Right cardiac atrium (tissue), 5 donors: ENCODE data around the gene NELL1. TPM values are rescaled to one million over a fixed set of nuclear protein-coding genes. Genes with fewer than 3 reads are reported as not detected.
A peak's percentile ranks its signal among the peaks of the same experiment; 100 is the strongest.

Experiments
- ATAC-seq, 2 donors: fragments of 200-7000 bp; cut with Tn5 transposase; one replicate each; pipeline versions ENCODE4 v1.8.0 to v1.9.1; 2020; ENCODE audit warnings: moderate library complexity in 2 of 2, mild to moderate bottlenecking in 1 of 2
- DNase-seq, 3 donors: peaks; one replicate each; pipeline ENCODE4 v3.0.0-alpha.2; 2020
- H3K27ac ChIP-seq: one replicate; pipeline ENCODE4 v1.5.1; 2013; ENCODE audit warnings: mild to moderate bottlenecking, low read length, control low read depth, moderate library complexity
- H3K27me3 ChIP-seq: one replicate; pipeline ENCODE4 v1.6.1; 2013; ENCODE audit not compliant: control insufficient read depth, insufficient read depth
- H3K4me1 ChIP-seq: one replicate; pipeline ENCODE4 v1.6.1; 2013; ENCODE audit warnings: low read length; ENCODE audit not compliant: control insufficient read depth, insufficient read depth
- H3K4me3 ChIP-seq: one replicate; pipeline ENCODE4 v1.5.1; 2013; ENCODE audit warnings: low read length, control low read depth
- H3K9me3 ChIP-seq: one replicate; pipeline ENCODE4 v1.6.1; 2013; ENCODE audit warnings: low read length; ENCODE audit not compliant: control insufficient read depth
- WGBS: extraction: QIAGEN DNeasy Blood & Tissue Kit; methylation state at CpG from one replicate; pipeline ENCODE4 v1.1.7; 2013; 5-methylcytosine and 5-hydroxymethylcytosine counted together
- intact Hi-C, 4 donors: fragments of 100-400 bp; cut with DNase I; formaldehyde crosslinking; loops; one replicate each; pipeline versions ENCODE4 v1.11.0 to v1.14.0; 2022 to 2023
- polyA plus RNA-seq: library from polyadenylated mRNA; stranded (reverse); fragments of 200-250 nt; gene quantifications from one replicate; pipeline ENCODE4 v1.2.3, GENCODE V29; 2013
- total RNA-seq, 4 donors: library from RNA; stranded (reverse); fragmentation: NEBNext Ultra II Directional; extraction: Animal tissue kit (Norgen Biotek cat#: 25700); gene quantifications; one replicate each; pipeline ENCODE4 v1.2.1, GENCODE V29; 2021
- donor health status: healthy with polysubstance abuse.
- donor health status: DM: no; HTN: yes; CAD: no.
- donor health status: DM: no; HTN: no; CAD: no.
- donor health status: DM: no; HTN: yes; CAD: no; lungs with severe emphysema.
- donor health status: DM: yes; HTN: yes; CAD: no.

Gene NELL1
- total and polyA plus RNA-seq, 5 donors = 0.09 to 0.22 TPM; not detected in 3

GRCh38 chr11:21056644-21057043, 387.3 kb downstream of the NELL1 start:
- intact Hi-C loops = no loop called here
- H3K27me3 ChIP-seq = no peaks in the 10 kb centered on the region
- no peak overlapping the region for H3K4me3 ChIP-seq
- DNase-seq = no peak
- H3K4me1 ChIP-seq = no peaks in the 10 kb centered on the region
- no peaks in the 10 kb centered on the region for H3K9me3 ChIP-seq
- ATAC-seq = no peak
- no peak overlapping the region for H3K27ac ChIP-seq

GRCh38 chr11:21059879-21060278, 390.5 kb downstream of the NELL1 start:
- H3K27ac ChIP-seq = no peak overlapping the region
- no peaks in the 10 kb centered on the region for H3K4me1 ChIP-seq
- DNase-seq (no peak), ATAC-seq (no peak)
- no peaks in the 10 kb centered on the region for H3K27me3 ChIP-seq
- no peak overlapping the region for H3K4me3 ChIP-seq
- H3K9me3 ChIP-seq = no peaks in the 10 kb centered on the region
- intact Hi-C loops = no loop called here
- 75% methylated on average over 2 of the region's 2 CpGs for WGBS

DNA sequence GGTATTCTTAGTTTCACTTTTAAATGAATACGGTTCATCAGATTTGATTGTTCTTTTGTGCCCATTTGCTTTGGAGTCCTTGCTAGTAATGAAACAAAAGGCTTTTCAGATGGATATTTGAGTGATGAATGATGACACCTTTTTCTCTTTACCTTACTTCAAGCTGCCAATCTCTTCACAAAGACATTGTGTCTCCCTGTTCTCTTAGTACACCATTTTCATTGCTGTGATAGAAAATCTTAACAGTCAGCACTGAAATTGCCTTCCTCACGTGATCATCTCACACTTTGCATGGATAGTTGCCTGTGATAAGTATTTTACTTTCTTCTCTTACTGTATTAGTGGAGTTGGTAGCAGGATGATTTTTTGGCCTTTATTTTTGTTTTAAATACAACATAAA, 396.6 kb downstream of the NELL1 start:
- H3K4me3 ChIP-seq = no peak overlapping the region
- intact Hi-C loops = no loop called here

DNA sequence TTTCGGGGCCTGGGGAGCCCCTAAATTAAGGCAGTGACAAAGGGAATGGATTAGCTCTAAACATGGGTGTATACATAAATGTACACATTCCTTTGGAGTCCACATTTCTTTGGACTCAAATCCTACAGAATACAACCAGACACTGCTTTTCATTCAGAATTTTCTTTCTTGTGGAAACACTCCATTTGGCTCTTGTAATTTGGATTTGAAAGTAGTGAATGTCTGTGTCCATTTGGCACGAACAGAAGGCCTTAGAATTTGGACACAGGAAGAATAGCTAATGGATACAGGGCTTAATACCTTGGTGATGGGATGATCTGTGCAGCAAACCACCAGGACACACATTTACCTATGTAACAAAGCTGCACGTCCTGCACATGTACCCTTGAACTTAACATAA, 399.5 kb downstream of the NELL1 start:
- no peaks in the 10 kb centered on the region for H3K9me3 ChIP-seq

More for the DNA sequence above, 396.6 kb downstream of the NELL1 start:
- DNase-seq (no peak), ATAC-seq (no peak)
- WGBS = 48% methylated on average over 2 of the region's 2 CpGs
- Histone ChIP-seq H3K27me3 (no peaks in the 10 kb centered on the region), H3K27ac (no peak overlapping the region), H3K9me3 (no peaks in the 10 kb centered on the region), H3K4me1 (no peaks in the 10 kb centered on the region)

GRCh38 chr11:21069909-21070308, 400.5 kb downstream of the NELL1 start:
- DNase-seq (no peak), ATAC-seq (no peak)
- Histone ChIP-seq H3K27ac (no peak overlapping the region), H3K4me3 (no peak overlapping the region), H3K9me3 (no peaks in the 10 kb centered on the region), H3K27me3 (no peaks in the 10 kb centered on the region), H3K4me1 (no peaks in the 10 kb centered on the region)
- intact Hi-C loops = no loop called here
- 43% methylated on average over 5 of the region's 5 CpGs for WGBS

More for the DNA sequence above, 399.5 kb downstream of the NELL1 start:
- no peak overlapping the region for H3K27ac ChIP-seq
- ATAC-seq (no peak), DNase-seq (no peak)
- no peaks in the 10 kb centered on the region for H3K4me1 ChIP-seq
- H3K4me3 ChIP-seq = no peak overlapping the region
- intact Hi-C loops = no loop called here
- H3K27me3 ChIP-seq = no peaks in the 10 kb centered on the region
- WGBS = 63% methylated on average over 3 of the region's 3 CpGs

DNA sequence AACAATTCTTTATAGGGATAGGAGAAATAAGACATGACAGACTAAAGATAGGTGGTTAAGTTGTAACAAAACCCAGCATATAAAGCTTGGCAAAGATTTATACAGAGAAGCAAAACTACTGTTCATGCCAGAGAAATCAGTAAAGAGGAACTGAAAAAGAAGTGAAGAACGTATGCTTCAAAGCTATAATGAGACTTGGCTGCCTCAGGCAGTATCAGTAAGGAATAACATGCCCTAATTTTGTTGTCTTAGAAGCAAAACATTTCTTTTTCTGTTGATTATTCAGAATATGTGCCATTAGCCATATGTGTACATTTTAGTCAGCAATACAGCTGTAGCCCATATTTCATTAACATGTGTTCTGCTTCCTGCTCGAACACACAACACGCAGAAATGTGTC, 403.2 kb downstream of the NELL1 start:
- DNase-seq (no peak), ATAC-seq (no peak)
- Histone ChIP-seq H3K9me3 (no peaks in the 10 kb centered on the region), H3K27me3 (no peaks in the 10 kb centered on the region), H3K27ac (no peak overlapping the region), H3K4me3 (no peak overlapping the region), H3K4me1 (no peaks in the 10 kb centered on the region)
- WGBS = 68% methylated on average over 3 of the region's 3 CpGs
- intact Hi-C loops = no loop called here

- no peaks in the 10 kb centered on the region for H3K27me3 ChIP-seq
- WGBS = 91% methylated on average over 3 of the region's 3 CpGs
- H3K27ac ChIP-seq = no peak overlapping the region
- intact Hi-C loops = no loop called here
- no peaks in the 10 kb centered on the region for H3K9me3 ChIP-seq
- DNase-seq (no peak), ATAC-seq (no peak)
- no peak overlapping the region for H3K4me3 ChIP-seq
- no peaks in the 10 kb centered on the region for H3K4me1 ChIP-seq
Observed at GRCh38 chr11:21082853-21083252, 413.5 kb downstream of the NELL1 start.

GRCh38 chr11:21088930-21089329, 419.5 kb downstream of the NELL1 start:
- Histone ChIP-seq H3K27ac (no peak overlapping the region), H3K27me3 (no peaks in the 10 kb centered on the region), H3K4me1 (no peaks in the 10 kb centered on the region), H3K9me3 (no peaks in the 10 kb centered on the region), H3K4me3 (no peak overlapping the region)
- intact Hi-C loops = no loop called here
- ATAC-seq = no peak
- DNase-seq = no peak

GRCh38 chr11:21104641-21105040, 435.3 kb downstream of the NELL1 start:
- Histone ChIP-seq H3K9me3 (no peaks in the 10 kb centered on the region), H3K27ac (no peak overlapping the region), H3K4me3 (no peak overlapping the region), H3K4me1 (no peaks in the 10 kb centered on the region), H3K27me3 (no peaks in the 10 kb centered on the region)
- no peak for ATAC-seq
- WGBS = 92% methylated on average over 2 of the region's 2 CpGs
- DNase-seq = no peak
- intact Hi-C loops = no loop called here

DNA sequence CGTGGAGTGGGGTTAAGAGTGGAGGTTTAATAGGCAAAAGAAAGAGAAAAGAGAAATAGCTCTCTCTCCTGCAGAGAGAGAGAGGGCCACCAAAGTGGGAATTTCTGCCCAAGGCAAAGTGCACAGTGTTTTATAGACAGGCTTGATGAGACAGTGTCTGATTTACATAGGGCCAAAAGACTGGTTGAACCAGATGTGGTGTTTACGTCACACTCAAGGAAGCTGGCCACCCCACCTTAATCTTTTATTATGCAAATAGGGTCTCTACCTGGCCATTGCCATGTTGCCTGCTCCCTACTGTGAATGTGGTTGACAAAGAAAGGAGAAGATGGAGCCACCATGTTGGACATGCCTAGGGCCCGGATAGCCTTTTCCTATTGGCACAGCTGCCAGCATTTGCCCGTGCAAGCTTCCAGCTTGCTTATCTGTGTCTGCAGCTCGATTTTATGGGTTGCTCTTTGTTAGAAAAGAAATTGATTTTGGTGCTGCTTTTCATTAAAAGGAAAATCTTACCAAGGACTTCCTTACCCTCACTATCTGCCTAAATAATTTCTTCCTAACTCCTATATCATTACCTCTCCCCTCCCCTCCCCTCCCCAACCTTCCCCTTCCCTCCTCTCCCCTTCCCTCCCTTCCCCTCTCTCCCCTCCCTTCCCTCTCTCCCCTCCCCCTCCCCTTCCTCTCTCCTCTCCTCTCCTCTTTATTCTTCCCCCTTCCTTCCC, 436.0 kb downstream of the NELL1 start:
- WGBS = 56% methylated on average over 5 of the region's 5 CpGs
- intact Hi-C loops = no loop called here
- Histone ChIP-seq H3K27me3 (no peaks in the 10 kb centered on the region), H3K4me1 (no peaks in the 10 kb centered on the region), H3K27ac (no peak overlapping the region), H3K4me3 (no peak overlapping the region), H3K9me3 (no peaks in the 10 kb centered on the region)
- ATAC-seq (no peak), DNase-seq (no peak)

DNA sequence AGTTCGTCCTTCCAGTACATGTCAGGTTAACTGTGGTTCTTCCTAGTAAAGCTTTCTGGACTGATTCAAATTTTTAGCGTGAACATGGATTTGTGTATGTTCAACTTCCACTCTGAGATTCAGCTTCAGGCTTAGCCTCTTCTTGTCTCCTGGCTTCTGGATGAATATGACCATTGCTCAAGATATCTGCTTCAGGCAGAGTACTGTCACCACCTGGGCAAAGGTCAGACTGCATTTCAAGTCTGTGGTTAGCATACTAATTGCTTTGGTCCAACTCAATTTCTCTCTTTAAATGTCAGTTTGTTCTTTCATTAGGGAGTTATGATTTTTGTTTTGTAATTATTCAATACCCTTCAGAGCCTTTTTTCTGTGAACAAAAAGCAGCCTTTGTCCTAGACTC, 440.0 kb downstream of the NELL1 start:
- no peak for DNase-seq
- WGBS = 82% methylated on average over 2 of the region's 2 CpGs
- Histone ChIP-seq H3K4me1 (no peaks in the 10 kb centered on the region), H3K9me3 (no peaks in the 10 kb centered on the region), H3K27ac (no peak overlapping the region), H3K4me3 (no peak overlapping the region), H3K27me3 (no peaks in the 10 kb centered on the region)
- no peak for ATAC-seq
- intact Hi-C loops = no loop called here

DNA sequence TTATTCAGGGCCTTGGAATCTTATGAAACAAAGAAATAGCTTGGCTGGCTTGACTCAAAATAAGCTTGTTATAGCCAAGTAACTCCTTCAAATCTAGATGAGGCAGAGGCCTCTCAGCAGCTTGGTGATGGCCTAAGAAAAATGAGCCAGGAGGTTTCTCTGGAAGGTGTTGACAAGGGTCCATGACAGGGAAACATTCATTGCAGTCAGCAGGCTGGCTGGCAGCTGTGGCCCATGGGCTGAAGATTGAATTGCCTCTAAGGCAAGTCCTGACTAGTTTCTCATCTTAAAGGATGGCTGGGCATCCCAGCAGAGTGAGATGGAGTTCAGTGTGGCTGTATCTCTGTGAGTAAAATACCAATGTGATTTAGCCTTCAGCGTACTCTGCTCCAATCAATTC, 441.0 kb downstream of the NELL1 start:
- Histone ChIP-seq H3K4me1 (no peaks in the 10 kb centered on the region), H3K27ac (no peak overlapping the region), H3K9me3 (no peaks in the 10 kb centered on the region), H3K27me3 (no peaks in the 10 kb centered on the region), H3K4me3 (no peak overlapping the region)
- WGBS = 65% methylated on average over 1 of the region's 1 CpG
- intact Hi-C loops = no loop called here
- ATAC-seq (no peak), DNase-seq (peak in 1 of 3 donors; percentile 43)
